NCI-H2196 (cell line): ENCODE measurements around the gene SCAF4.
A peak's percentile ranks its signal among the peaks of the same experiment; 100 is the strongest.
"Not testable (repeated sequence)": the region's sequence is repeated elsewhere in the genome, so short reads cannot be mapped to it uniquely, and the experiment has no call there.

Experiments used
- DNase-seq: peaks from one replicate; lab custom pipeline; 2025; ENCODE audit not compliant: unreplicated experiment; lab: John Stamatoyannopoulos, UW

The SCAF4 gene

DNA sequence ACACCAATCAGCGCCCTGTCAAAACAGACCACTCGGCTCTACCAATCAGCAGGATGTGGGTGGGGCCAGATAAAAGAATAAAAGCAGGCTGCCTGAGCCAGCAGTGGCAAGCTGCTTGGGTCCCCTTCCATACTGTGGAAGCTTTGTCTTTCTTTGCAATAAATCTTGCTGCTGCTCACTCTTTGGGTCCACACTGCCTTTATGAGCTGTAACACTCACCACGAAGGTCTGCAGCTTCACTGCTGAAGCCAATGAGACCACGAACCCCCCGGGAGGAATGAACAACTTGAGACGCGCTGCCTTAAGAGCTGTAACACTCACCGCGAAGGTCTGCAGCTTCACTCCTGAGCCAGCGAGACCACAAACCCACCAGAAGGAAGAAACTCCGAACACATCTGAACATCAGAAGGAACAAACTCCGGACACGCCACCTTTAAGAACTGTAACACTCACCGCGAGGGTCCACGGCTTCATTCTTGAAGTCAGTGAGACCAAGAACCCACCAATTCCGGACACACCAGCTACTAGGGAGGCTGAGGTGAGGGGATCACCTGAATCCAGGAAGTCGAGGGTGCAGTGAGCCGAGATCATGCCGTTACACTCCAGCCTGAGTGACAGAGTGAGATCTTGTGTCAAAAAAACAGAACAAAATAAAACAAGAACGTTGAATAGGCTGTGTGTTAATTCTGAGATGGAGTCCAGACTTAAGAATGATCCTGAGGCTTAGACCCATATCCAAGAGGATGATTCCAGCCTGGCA lies 76.9 kb downstream of the SCAF4 start:
- not testable (repeated sequence) for DNase-seq

DNA sequence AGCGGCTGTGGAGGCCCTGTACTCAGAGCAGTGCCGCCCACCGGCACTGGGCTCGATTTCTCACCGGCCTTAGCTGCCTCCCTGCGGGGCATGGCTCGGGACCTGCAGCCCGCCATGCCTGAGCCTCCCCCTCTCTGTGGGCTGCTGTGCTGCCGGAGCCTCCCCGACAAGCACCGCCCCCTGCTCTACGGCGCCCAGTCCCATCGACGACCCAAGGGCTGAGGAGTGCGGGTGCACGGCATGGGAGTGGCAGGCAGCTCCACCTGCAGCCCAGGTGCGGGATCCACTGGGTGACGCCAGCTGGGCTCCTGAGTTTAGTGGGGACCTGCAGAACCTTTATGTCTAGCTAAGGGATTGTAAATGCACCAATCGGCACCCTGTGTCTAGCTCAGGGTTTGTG lies 77.6 kb downstream of the SCAF4 start:
- no peak for DNase-seq

DNA sequence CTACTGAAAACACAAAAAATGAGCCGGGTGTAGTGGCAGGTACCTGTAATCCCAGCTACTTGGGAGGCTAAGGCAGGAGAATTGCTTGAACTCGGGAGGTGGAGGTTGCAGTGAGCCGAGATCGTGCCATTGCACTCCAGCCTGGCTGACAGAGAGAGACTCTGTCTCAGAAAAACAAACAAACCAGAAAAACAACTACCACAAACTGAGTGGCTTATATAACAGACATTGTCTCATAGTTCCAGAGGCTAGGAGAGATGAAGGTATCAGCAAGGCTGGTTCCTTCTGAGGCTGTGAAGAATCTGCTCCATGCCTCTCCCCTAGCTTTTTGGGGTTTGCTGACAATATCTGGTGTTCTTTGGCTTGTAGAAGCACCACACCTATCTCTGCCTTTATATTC lies 80.4 kb downstream of the SCAF4 start:
- not testable (repeated sequence) for DNase-seq

DNA sequence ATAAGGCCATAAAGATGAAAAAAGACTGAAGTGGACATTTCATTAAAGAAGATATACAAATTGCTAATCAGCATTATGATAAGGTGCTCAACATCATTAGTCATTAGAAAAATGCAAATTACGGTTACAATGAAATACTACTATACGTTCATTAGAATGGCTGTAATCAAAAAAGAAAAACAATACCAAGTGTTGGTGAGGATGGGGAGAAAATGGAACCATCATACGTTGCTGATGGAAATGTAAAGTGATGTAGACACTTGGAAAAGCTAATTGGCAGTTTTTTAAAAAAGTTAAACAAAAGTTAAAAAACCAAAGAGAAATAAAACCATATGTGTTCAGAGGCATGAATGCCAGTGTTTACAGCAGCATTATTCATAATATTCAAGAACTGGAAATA lies 81.0 kb downstream of the SCAF4 start:
- no peak for DNase-seq

DNA sequence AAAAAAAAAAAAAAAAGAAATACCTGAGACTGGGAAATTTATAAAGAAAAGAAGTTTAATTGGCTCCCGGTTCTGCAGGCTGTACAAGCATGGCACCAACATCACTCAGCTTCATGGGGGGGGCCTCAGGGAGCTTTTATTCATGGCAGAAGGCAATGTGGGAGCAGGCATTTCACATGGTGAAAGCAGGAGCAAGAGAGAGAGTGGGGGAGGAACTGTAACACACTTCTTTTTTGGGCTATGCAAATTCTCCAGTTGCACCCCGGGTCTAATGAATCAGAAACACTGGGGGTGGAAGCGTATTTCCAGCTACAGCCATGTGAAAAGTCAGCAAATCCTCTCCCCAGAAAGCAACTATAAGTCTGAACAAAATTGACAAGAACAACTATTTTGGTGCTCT lies 84.3 kb downstream of the SCAF4 start:
- DNase-seq: no peak

DNA sequence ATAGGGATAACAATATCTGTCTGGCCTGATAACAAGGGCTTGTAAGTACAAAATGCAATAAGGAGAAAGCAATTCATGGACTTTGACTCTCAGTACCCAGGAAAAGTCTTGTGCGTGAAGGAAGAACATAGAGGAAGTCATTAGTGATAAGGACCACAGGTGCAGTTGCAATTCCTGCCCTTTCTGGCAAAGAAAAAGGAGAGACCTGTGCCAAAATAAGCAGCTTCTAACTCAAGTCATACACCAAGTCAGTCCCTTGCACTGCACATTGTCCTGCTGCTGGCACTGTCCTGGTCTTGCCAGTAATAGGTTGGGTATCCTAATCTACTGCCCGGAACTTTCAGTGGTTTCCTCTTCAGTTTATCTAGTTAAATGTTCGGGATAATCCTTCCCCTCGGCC lies 87.3 kb downstream of the SCAF4 start:
- no peak for DNase-seq

DNA sequence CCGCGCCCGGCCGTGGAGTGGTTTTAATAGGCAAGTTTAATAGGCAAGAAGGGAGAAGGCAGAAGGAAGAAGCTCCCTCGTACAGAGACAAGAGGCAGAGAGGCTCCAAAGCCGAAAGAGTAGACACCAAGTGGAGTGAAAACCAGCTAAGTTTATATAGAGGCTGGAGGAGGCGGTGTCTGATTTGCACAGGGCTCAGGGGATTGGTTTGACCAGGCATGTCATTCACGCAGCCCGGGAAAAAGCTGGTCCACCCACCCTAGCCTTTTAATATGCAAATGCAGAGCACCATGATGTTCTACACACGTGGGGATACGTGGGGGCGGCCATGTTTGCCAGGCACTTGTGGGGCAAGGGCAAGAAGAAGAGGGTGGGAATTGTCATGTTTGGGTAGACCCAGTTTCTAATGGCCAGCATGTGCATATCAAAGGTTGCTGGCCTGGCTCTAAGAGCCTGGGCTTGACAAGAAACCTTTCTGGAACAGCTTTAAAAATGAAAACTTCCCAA lies 90.4 kb downstream of the SCAF4 start:
- DNase-seq: no peak

DNA sequence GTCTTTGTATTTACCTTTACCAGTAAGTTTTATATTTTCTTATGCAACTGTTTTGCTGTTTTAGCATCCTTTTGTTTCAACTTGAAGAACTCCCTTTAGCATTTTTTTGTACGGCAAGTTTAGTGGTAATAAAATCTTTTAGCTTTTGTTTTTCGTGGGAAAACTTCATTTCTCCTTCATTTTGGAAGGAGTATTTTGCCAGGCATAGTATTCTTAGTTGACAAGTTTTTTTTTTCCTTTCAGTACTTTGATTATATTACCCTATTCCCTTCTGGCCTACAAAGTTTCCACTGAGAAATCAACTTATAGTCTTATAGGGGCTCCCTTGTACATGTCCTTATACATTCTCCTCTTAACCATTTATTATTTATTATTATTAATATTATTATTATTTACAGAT lies 95.0 kb downstream of the SCAF4 start:
- DNase-seq: no peak

DNA sequence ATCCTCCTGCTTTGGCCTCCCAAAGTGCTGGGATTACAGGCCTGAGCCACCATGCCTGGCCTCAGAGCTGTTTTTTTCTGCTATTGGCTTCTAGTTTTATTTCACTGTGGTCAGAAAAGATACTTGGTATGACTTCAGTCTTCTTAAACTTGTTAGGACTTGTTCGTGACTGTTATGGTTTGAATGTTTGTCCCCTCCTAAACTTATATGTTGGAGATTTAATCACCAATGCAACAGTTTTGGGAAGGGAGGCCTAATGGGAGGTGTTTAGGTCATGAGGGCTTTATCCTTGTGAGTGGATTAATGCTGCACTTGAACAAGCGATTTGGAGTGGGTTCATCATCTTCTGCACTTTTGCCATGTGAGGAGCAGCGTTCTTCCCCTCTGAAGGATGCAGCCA lies 96.9 kb downstream of the SCAF4 start:
- no peak for DNase-seq

DNA sequence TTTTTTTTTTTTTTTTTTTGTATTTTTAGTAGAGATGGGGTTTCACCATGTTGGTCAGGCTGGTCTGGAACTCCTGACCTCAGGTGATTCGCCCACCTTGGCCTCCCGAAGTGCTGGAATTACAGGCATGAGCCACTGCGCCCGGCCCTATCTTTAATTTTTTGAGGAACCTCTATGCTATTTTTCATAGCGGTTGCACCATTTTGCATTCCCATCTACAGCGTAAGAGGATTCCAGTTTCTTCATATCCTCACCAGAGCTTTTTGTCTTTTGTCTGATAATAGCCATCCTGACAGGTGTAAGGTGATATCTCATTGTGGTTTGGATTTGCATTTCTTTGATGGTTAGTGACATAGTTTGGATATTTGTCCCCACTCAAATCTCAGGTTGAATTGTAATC lies 100.0 kb downstream of the SCAF4 start:
- DNase-seq: not testable (repeated sequence)

DNA sequence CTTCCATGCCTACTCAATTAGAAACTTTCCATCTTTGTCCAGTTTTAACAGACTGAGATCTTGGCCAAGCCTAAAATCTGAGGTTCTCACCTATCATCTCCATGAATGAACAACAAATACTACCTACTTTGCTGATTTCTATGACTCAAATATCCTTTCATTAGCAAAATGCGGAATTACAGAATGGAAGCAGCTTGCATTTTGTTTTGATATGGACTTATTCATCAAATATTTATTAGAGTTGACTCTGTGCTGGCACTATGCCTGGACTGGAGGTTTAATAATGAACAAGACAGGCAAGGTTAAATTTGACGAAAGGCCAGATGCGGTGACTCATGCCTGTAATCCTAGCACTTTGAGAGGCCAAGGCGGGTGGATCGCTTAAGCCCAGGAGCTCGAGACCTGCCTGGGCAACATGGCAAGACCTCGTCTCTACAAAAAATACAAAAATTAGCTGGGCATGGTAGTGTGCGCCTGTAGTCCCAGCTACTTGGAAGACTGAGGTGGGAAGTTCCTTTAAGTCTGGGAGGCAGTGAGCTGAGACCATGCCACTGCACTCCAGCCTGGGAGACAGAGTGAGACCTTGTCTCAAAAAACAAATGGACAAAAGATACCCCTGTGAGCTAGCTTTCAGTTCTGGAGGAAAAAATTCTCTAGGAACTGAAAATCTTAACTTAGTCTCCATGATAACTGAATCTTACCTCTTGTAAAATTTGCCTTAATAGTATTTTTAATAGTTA lies 101.8 kb downstream of the SCAF4 start:
- peak; percentile 93 for DNase-seq

DNA sequence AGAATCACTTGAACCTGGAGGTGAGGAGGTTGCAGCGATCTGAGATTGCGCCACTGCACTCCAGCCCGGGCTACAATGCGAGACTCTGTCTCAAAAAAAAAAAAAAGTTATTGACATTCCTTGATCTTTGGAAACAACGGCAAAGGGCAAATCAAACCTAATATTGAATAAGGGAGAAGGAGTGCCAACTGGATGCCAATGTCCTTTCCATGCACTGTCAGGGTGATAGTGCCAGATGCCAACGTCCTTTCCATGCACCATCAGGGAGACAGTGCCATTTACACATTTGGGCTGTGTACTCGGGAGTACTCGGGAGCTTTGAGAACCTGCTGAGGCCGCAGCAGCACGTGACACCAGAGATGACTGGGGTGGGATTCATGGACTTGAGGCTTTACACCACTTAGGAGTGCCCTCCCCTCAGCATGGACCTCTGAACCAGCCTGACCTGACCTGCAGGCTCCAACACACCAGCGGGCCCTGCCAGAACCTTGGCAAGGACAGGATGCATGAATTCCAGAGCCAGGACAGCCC lies 106.9 kb downstream of the SCAF4 start:
- no peak for DNase-seq

DNA sequence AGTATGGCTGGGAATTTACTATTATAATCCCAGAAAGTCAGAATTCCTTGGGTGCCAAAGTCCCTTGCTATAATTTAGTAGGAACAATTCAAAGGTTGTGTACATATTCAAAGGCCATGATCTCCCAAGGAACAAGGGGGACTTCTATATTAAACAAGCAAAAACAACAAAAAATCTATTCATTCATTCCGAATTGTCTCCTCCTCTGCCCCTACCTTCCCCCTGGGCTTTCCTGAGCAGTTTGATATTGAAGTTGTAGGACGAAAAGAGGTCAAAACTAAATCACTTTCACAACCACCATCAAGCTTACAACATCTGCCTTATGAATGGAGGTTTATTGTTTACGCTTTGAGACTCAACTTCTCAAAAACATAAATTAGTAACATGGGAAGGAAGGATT lies 107.7 kb downstream of the SCAF4 start:
- DNase-seq: no peak

DNA sequence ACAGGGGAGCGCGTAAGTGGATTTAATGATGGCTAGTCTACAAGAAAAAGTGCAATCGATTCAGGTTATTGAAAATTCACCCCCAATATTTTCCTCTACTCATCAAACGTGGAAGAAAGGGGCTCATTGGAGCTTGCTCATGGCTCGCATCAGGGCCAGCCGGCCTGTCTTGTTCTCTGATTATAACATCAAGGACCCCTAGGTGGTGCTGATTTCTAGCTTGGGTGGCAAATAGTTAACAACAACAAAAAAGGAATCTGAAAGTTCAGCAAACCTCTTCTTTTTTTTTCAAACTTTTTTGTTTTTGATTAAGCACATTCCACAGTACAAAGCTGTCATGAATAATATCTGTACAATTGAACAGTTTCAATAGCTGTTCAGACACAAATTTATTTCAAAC lies 108.3 kb downstream of the SCAF4 start:
- no peak for DNase-seq

DNA sequence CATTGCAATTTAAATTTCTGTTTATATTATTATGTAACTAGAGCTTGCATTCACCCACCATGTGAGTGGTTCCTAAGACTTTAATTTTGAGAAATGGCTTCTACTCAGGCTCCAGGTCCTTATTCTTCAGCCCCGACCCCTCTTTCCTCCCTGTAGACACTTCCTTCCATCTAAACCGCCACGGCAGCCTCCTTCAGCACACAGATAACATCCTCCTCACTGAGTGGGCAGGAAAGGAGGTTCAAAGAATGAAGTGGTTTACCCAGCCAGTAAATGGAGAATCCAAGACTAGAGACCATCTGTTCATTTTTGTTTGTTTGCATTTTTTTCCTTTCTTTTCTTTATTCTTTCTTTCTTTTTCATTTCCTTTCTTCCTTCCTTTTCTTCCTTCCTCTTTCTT lies 109.5 kb downstream of the SCAF4 start:
- DNase-seq: no peak
